HepG2 (cell line): Measurements from ENCODE around the gene PAQR6. TPM values are rescaled to one million over a fixed set of nuclear protein-coding genes. Genes with fewer than 3 reads are reported as not detected.
A peak's percentile ranks its signal among the peaks of the same experiment; 100 is the strongest.

Experiments
- ATAC-seq: fragments of 200-7000 bp; cut with Tn5 transposase; 3 replicates; pipeline ENCODE4 v1.9.1; 2020; ENCODE audit warnings: mild to moderate bottlenecking, moderate library complexity
- BruUV-seq: library from RNA; stranded (reverse); fragments of 400-500 nt; replicated peaks from 2 replicates; lab custom pipeline; 2021; lab: Mats Ljungman, UMichigan
- CTCF ChIA-PET: fragments of 300-600 bp; formaldehyde crosslinking; extraction: SDS; loops from one replicate; lab custom pipeline; 2021; ENCODE audit warnings: low total read pairs, inconsistent platforms, low intra/inter-chr PET ratio; lab: Yijun Ruan, JAX
- POLR2A ChIA-PET: fragments of 350-600 bp; sonication (Branson Sonifier 250); formaldehyde crosslinking; loops from one replicate; lab custom pipeline; 2020; ENCODE audit warnings: antibody characterized with exemption, inconsistent platforms; lab: Yijun Ruan, JAX
- DNase-seq: peaks from one replicate; pipeline ENCODE4 v3.0.0-alpha.2; 2015; ENCODE audit warnings: low spot score
- FAIRE-seq: peaks from 3 replicates; lab custom pipeline; 2011; peaks lifted over from hg19 to GRCh38; lab: Jason Lieb, UNC
- H2AFZ ChIP-seq: one replicate; pipeline ENCODE4 v1.6.1; 2011; ENCODE audit warnings: low read length, inconsistent platforms
- H3K27ac ChIP-seq: fragments of 300-600 bp; 3 replicates; pipeline ENCODE4 v1.8.0; 2011; ENCODE audit warnings: mixed run types, mild to moderate bottlenecking, mixed read lengths, low read length, inconsistent platforms; ENCODE audit not compliant: insufficient read depth; ENCODE audit errors: extremely low read length
- H3K27me3 ChIP-seq, 2 experiments: fragments of 200-600 bp in 1 of 2; 2 replicates in 1 of 2; 3 replicates in 1 of 2; pipeline versions ENCODE4 v1.6.0 to v1.8.0; 2011; ENCODE audit warnings: low read length in 2 of 2, mild to moderate bottlenecking in 2 of 2, moderate library complexity in 2 of 2, inconsistent platforms in 1 of 2; ENCODE audit not compliant: insufficient read depth in 2 of 2, control insufficient read depth in 1 of 2
- H3K36me3 ChIP-seq, 2 experiments: fragments of 200-600 bp in 1 of 2; replicated peaks in 1 of 2; 2 replicates in 1 of 2; 3 replicates in 1 of 2; pipeline versions ENCODE4 v1.5.1 to v1.8.0; 2011; ENCODE audit warnings: low read length in 2 of 2, inconsistent platforms in 1 of 2; ENCODE audit not compliant: insufficient read depth in 2 of 2, control insufficient read depth in 1 of 2
- H3K4me1 ChIP-seq: 2 replicates; pipeline ENCODE4 v1.5.1; 2012; ENCODE audit warnings: low read length, inconsistent platforms; ENCODE audit not compliant: insufficient read depth
- H3K4me2 ChIP-seq: 2 replicates; pipeline ENCODE4 v1.6.0; 2011; ENCODE audit warnings: low read depth, low read length, inconsistent platforms
- H3K4me3 ChIP-seq, 3 experiments: fragments of 200-600 bp in 1 of 3; sonication (generic), shearing (Covaris generic) in 1 of 3; replicated peaks in 1 of 3; 2 replicates each; pipeline ENCODE4 v1.5.1; 2011 to 2016; ENCODE audit warnings: low read length in 3 of 3, inconsistent platforms in 2 of 3, low read depth in 2 of 3, mild to moderate bottlenecking in 2 of 3, control low read depth in 1 of 3, mixed read lengths in 1 of 3; ENCODE audit not compliant: insufficient read depth in 1 of 3
- H3K79me2 ChIP-seq: one replicate; pipeline ENCODE4 v1.6.1; 2011; ENCODE audit warnings: low read length, inconsistent platforms; ENCODE audit not compliant: insufficient read depth
- H3K9ac ChIP-seq: 2 replicates; pipeline ENCODE4 v1.6.0; 2011; ENCODE audit warnings: mild to moderate bottlenecking, low read depth, low read length, inconsistent platforms; ENCODE audit not compliant: insufficient read depth
- H3K9me3 ChIP-seq: 2 replicates; pipeline ENCODE4 v1.5.1; 2012; ENCODE audit warnings: mild to moderate bottlenecking, low read length
- H4K20me1 ChIP-seq: 2 replicates; pipeline ENCODE4 v1.6.0; 2011; ENCODE audit warnings: inconsistent platforms, mild to moderate bottlenecking, low read length, moderate library complexity; ENCODE audit not compliant: insufficient read depth
- BRCA1 ChIP-seq: sonication (generic); formaldehyde crosslinking; IDR thresholded peaks from 2 replicates; pipeline ENCODE4 v1.4.0; 2020; ENCODE audit warnings: missing genetic modification reagents
- HDAC6 ChIP-seq: fragments of 200-600 bp; sonication (generic); IDR thresholded peaks from 2 replicates; pipeline ENCODE4 v1.7.0; 2017; ENCODE audit warnings: mild to moderate bottlenecking, antibody characterized with exemption, low read length, low read depth
- HNF1B ChIP-seq: sonication (generic); formaldehyde crosslinking; IDR thresholded peaks from 2 replicates; pipeline ENCODE4 v1.5.1; 2020; ENCODE audit warnings: mild to moderate bottlenecking, moderate library complexity, missing genetic modification reagents
- IRF2 ChIP-seq: IDR thresholded peaks from 2 replicates; pipeline ENCODE4 v1.6.1; 2018; ENCODE audit warnings: missing genetic modification reagents, missing compliant biosample characterization
- MED1 ChIP-seq: sonication (generic); formaldehyde crosslinking; IDR thresholded peaks from 2 replicates; pipeline ENCODE4 v1.4.0; 2020; ENCODE audit warnings: missing genetic modification reagents
- RXRB ChIP-seq: IDR thresholded peaks from 2 replicates; pipeline ENCODE4 v1.6.1; 2016; ENCODE audit warnings: borderline replicate concordance, missing genetic modification reagents, missing compliant biosample characterization
- SRY ChIP-seq: sonication (generic); formaldehyde crosslinking; IDR thresholded peaks from 2 replicates; pipeline ENCODE4 v1.8.0; 2022; ENCODE audit warnings: mild to moderate bottlenecking, missing genetic modification reagents
- ZBTB14 ChIP-seq: sonication (generic); formaldehyde crosslinking; IDR thresholded peaks from 2 replicates; pipeline ENCODE4 v1.4.0; 2020; ENCODE audit warnings: missing genetic modification reagents
- ZBTB4 ChIP-seq: sonication (generic); formaldehyde crosslinking; IDR thresholded peaks from 2 replicates; pipeline ENCODE4 v1.4.0; 2020; ENCODE audit warnings: missing genetic modification reagents, mild to moderate bottlenecking, borderline replicate concordance
- ZBTB46 ChIP-seq: sonication (generic); formaldehyde crosslinking; IDR thresholded peaks from 2 replicates; pipeline ENCODE4 v1.4.0; 2020; ENCODE audit warnings: mild to moderate bottlenecking, missing genetic modification reagents, borderline replicate concordance
- ZNF292 ChIP-seq: sonication (generic); formaldehyde crosslinking; IDR thresholded peaks from 2 replicates; pipeline ENCODE4 v1.8.1; 2022; ENCODE audit warnings: mild to moderate bottlenecking, low read depth, missing genetic modification reagents, borderline replicate concordance
- ZNF569 ChIP-seq: sonication (generic); formaldehyde crosslinking; IDR thresholded peaks from 2 replicates; pipeline ENCODE4 v1.5.0; 2020; ENCODE audit warnings: mild to moderate bottlenecking, missing genetic modification reagents, moderate library complexity, borderline replicate concordance
- ZNF709 ChIP-seq: sonication (generic); formaldehyde crosslinking; IDR thresholded peaks from 2 replicates; pipeline ENCODE4 v1.5.0; 2020; ENCODE audit warnings: mild to moderate bottlenecking, missing genetic modification reagents
- WGBS: methylation state at CpG from one replicate; pipeline ENCODE4 v1.1.6; 2017; ENCODE audit warnings: low lambda C conversion rate; 5-methylcytosine and 5-hydroxymethylcytosine counted together
- in situ Hi-C: cut with HindIII; loops from 2 replicates; pipeline ENCODE4 v1.10.0; 2017; ENCODE audit warnings: low pct_unique_long_range_greater_than_20kb; ENCODE audit not compliant: extremely low pct_ligation_motif_present
- intact Hi-C: fragments of 100-400 bp; cut with micrococcal nuclease; formaldehyde crosslinking; loops from one replicate; pipeline ENCODE4 v1.10.0; 2022; ENCODE audit not compliant: unreplicated experiment
- polyA plus RNA-seq, 8 experiments: library from polyadenylated mRNA; depleted of rRNA in 3 of 8; stranded (reverse) in 7 of 8; unstranded in 1 of 8; fragments of >200 nt; fragmentation: Illumina TruSeq in 4 of 8; extraction: Trizol in 4 of 8; gene quantifications; 2 replicates each; pipeline versions ENCODE4 v1.2.1 to v1.2.3, GENCODE V29; 2011 to 2016; ENCODE audit warnings: low read depth in 4 of 8, missing spikeins in 1 of 8, mixed read lengths in 1 of 8; ENCODE audit not compliant: insufficient read depth in 1 of 8
- total RNA-seq, 5 experiments: library from RNA; depleted of rRNA; stranded (reverse); fragments of >200 nt; fragmentation: Illumina TruSeq; extraction: Trizol; gene quantifications; 2 replicates each; pipeline ENCODE4 v1.2.3, GENCODE V29; 2016; ENCODE audit warnings: low read depth in 1 of 5

Gene PAQR6
- total and polyA plus RNA-seq, 2 of the 13 experiments (the other 11 are each of a cell fraction or from before 2014, with no cell fraction given): 0.82 to 1.4 TPM

- DNase-seq (no peak), ATAC-seq (no peak), FAIRE-seq (no peak)
- intact Hi-C loops: loop anchor here (5.0 kb wide), 1 partner anchor 43 kb away; the partner anchor contains the start of genes CCT3 and TSACC
- Histone ChIP-seq H3K9ac (no peak overlapping the region), H3K4me2 (no peak overlapping the region), H3K79me2 (peaks cover 8% of the 10 kb centered on the region), H3K4me3 (no peak overlapping the region), H3K4me1 (peaks cover 44% of the 10 kb centered on the region), H3K36me3 (peaks cover 0 to 4% of the 10 kb centered on the region in 2 experiments; a peak in 2 of 5 replicates), H4K20me1 (no peaks in the 10 kb centered on the region), H3K27me3 (no peaks in the 10 kb centered on the region), H2AFZ (no peak overlapping the region), H3K9me3 (no peaks in the 10 kb centered on the region), H3K27ac (peak overlapping the region; percentile 94)
- TF ChIP-seq SRY (CRISPR knock-in tag) (no peak), ZNF569 (CRISPR knock-in tag) (no peak), HDAC6 (no peak), ZNF292 (CRISPR knock-in tag) (no peak), IRF2 (no peak), RXRB (CRISPR knock-in tag) (no peak), ZBTB14 (CRISPR knock-in tag) (no peak), BRCA1 (CRISPR knock-in tag) (no peak), ZBTB46 (no peak), ZBTB4 (no peak), HNF1B (CRISPR knock-in tag) (no peak), MED1 (CRISPR knock-in tag) (no peak), ZNF709 (CRISPR knock-in tag) (no peak)
- WGBS: 93% methylated on average over 9 of the region's 9 CpGs
- ChIA-PET CTCF (no interaction called here), POLR2A (interaction anchor here (9.2 kb wide), 1 partner anchor 12 kb away, joined by 115 read pairs; the partner anchor contains the start of genes SMG5 and TMEM79)
- BruUV-seq: no TSS peak
- in situ Hi-C loops: no loop called here
Measured at GRCh38 chr1:156293895-156294294, 46.0 kb upstream of the PAQR6 start.
